GM19455 (cell line): ENCODE measurements around the gene GANC.

Experiments used
- ATAC-seq: cut with Tn5 transposase; IDR thresholded peaks from one replicate; pipeline ENCODE4 v1.9.1; 2021; ENCODE audit not compliant: unreplicated experiment

GANC gene

GRCh38 chr15:42344763-42345162 is 71.8 kb downstream of the GANC start:
- no peak for ATAC-seq

GRCh38 chr15:42345504-42345903 is 72.5 kb downstream of the GANC start:
- ATAC-seq: no peak

GRCh38 chr15:42348083-42348482 is 75.1 kb downstream of the GANC start:
- ATAC-seq: no peak

- no peak for ATAC-seq
Measured at GRCh38 chr15:42349186-42349585, 76.2 kb downstream of the GANC start.

GRCh38 chr15:42352401-42352800 is 79.4 kb downstream of the GANC start:
- no peak for ATAC-seq

- no peak for ATAC-seq
Measured at GRCh38 chr15:42353061-42353460, 80.1 kb downstream of the GANC start.

- no peak for ATAC-seq
Measured at GRCh38 chr15:42354824-42355223, 81.8 kb downstream of the GANC start.

GRCh38 chr15:42355291-42355690 is 82.3 kb downstream of the GANC start:
- no peak for ATAC-seq

GRCh38 chr15:42356851-42357250 is 83.8 kb downstream of the GANC start:
- no peak for ATAC-seq

GRCh38 chr15:42358141-42358540 is 85.1 kb downstream of the GANC start:
- no peak for ATAC-seq

GRCh38 chr15:42359249-42359648 is 86.2 kb downstream of the GANC start, which contains the start of gene CAPN3:
TSS of gene CAPN3 (plus strand) at chr15:42359501. CDS start at chr15:42359806, 305 bp downstream.
- no peak for ATAC-seq

GRCh38 chr15:42359985-42360384 is 87.0 kb downstream of the GANC start:
- no peak for ATAC-seq

GRCh38 chr15:42360535-42361112 is 87.6 kb downstream of the GANC start:
- no peak for ATAC-seq

GRCh38 chr15:42363487-42363886 is 90.5 kb downstream of the GANC start:
- no peak for ATAC-seq

- no peak for ATAC-seq
Measured at GRCh38 chr15:42363942-42364341, 90.9 kb downstream of the GANC start.

GRCh38 chr15:42364529-42364928 is 91.5 kb downstream of the GANC start:
- ATAC-seq: no peak

- no peak for ATAC-seq
Measured at GRCh38 chr15:42365921-42366550, 93.0 kb downstream of the GANC start.

- ATAC-seq: no peak
Measured at GRCh38 chr15:42367041-42367440, 94.0 kb downstream of the GANC start.

GRCh38 chr15:42368096-42368495 is 95.1 kb downstream of the GANC start:
- no peak for ATAC-seq

- ATAC-seq: no peak
Measured at GRCh38 chr15:42371096-42371495, 98.1 kb downstream of the GANC start.

GRCh38 chr15:42373274-42373673 is 100.3 kb downstream of the GANC start:
- ATAC-seq: no peak

GRCh38 chr15:42373936-42374335 is 100.9 kb downstream of the GANC start:
- ATAC-seq: no peak

- ATAC-seq: no peak
Measured at GRCh38 chr15:42374810-42375209, 101.8 kb downstream of the GANC start.
